Measurements from ENCODE around the gene AGBL5. TPM values are rescaled to one million over a fixed set of nuclear protein-coding genes. Genes with fewer than 3 reads are reported as not detected.
A peak's percentile ranks its signal among the peaks of the same experiment; 100 is the strongest.

Gene AGBL5
- total and polyA plus RNA-seq, 2 of the 13 experiments (the other 11 are each of a cell fraction or from before 2014, with no cell fraction given): 55.9 to 73.3 TPM

GRCh38 chr2:27050281-27050995 is 1.0 kb upstream of the AGBL5 start (continued):
- TF ChIP-seq ZBTB25 (CRISPR knock-in tag; IDR thresholded peaks at IDR 0.05): peak; percentile 54; the same call in 1 of the 2 replicates
- peak; percentile 81 for TF ChIP-seq ZFP91 (CRISPR knock-in tag; IDR thresholded peaks at IDR 0.05; ENCODE audit: borderline replicate concordance)
- no peak; the same call in 1 of the 2 replicates for TF ChIP-seq ZNF468 (CRISPR knock-in tag; IDR thresholded peaks at IDR 0.05)
- TF ChIP-seq KLF6 (CRISPR knock-in tag; IDR thresholded peaks at IDR 0.05): peak; percentile 82; the same call in 1 of the 2 replicates
- peak; percentile 38 for TF ChIP-seq BCL6 (CRISPR knock-in tag; IDR thresholded peaks at IDR 0.05)
- no peak; the same call in none of the 2 replicates for TF ChIP-seq MEIS1 (CRISPR knock-in tag; IDR thresholded peaks at IDR 0.05; ENCODE audit: borderline replicate concordance)
- no peak; the same call in none of the 2 replicates for TF ChIP-seq ZNF354B (CRISPR knock-in tag; IDR thresholded peaks at IDR 0.05)
- TF ChIP-seq ZSCAN5A (CRISPR knock-in tag; IDR thresholded peaks at IDR 0.05; ENCODE audit: borderline replicate concordance): no peak; the same call in 1 of the 2 replicates
- peak; percentile 10; the same call in 1 of the 2 replicates for TF ChIP-seq ZNF605 (CRISPR knock-in tag; IDR thresholded peaks at IDR 0.05)
- TF ChIP-seq ZNF441 (CRISPR knock-in tag; IDR thresholded peaks at IDR 0.05; ENCODE audit: borderline replicate concordance): peak; percentile 64; the same call in 1 of the 2 replicates
- peak; percentile 85 for TF ChIP-seq CAMTA2 (CRISPR knock-in tag; IDR thresholded peaks at IDR 0.05; ENCODE audit: borderline replicate concordance)
- peak; percentile 21 for TF ChIP-seq ARHGAP35 (CRISPR knock-in tag; IDR thresholded peaks at IDR 0.05; ENCODE audit: borderline replicate concordance)
- TF ChIP-seq JDP2 (CRISPR knock-in tag; IDR thresholded peaks at IDR 0.05; ENCODE audit: borderline replicate concordance): peak; percentile 17; the same call in 1 of the 2 replicates
- TF ChIP-seq HMG20B (CRISPR knock-in tag; conservative IDR thresholded peaks at IDR 0.05): peak; percentile 45; the same call in 1 of the 2 replicates
- TF ChIP-seq ZFP36L1 (CRISPR knock-in tag; IDR thresholded peaks at IDR 0.05): peak; percentile 81
- peak; percentile 17; the same call in 1 of the 2 replicates for TF ChIP-seq KAT8 (CRISPR knock-in tag; IDR thresholded peaks at IDR 0.05)
- peak; percentile 32; the same call in 1 of the 2 replicates for TF ChIP-seq BRCA1 (CRISPR knock-in tag; IDR thresholded peaks at IDR 0.05)
- peak; percentile 94 for TF ChIP-seq KMT2B (CRISPR knock-in tag; IDR thresholded peaks at IDR 0.05)
- TF ChIP-seq TBX3 (IDR thresholded peaks at IDR 0.05; ENCODE audit: borderline replicate concordance): no peak
- TF ChIP-seq NRL (CRISPR knock-in tag; IDR thresholded peaks at IDR 0.05; ENCODE audit: borderline replicate concordance): peak; percentile 90
- peak; percentile 38 for TF ChIP-seq MYC (CRISPR knock-in tag; IDR thresholded peaks at IDR 0.05; ENCODE audit: borderline replicate concordance)
- TF ChIP-seq TBL1XR1 (IDR thresholded peaks at IDR 0.05; ENCODE audit: borderline replicate concordance, low read length, partially characterized antibody): peak; percentile 46
- peak; percentile 71; the same call in 1 of the 2 replicates for TF ChIP-seq PHF21A (CRISPR knock-in tag; IDR thresholded peaks at IDR 0.05)
- peak; percentile 29 for TF ChIP-seq MED8 (CRISPR knock-in tag; IDR thresholded peaks at IDR 0.05; ENCODE audit: insufficient replicate concordance)
- peak; percentile 88; the same call in 1 of the 2 replicates for TF ChIP-seq ZNF674 (CRISPR knock-in tag; IDR thresholded peaks at IDR 0.05; ENCODE audit: low read depth)
- TF ChIP-seq CBX1 (IDR thresholded peaks at IDR 0.05; ENCODE audit: low read depth): peak; percentile 85
- no peak for TF ChIP-seq U2AF2 (IDR thresholded peaks at IDR 0.05; ENCODE audit: low read depth, low read length)

Data from HepG2 (cell line).